GOT3 (cell line): ENCODE data around the gene NEO1.

ENCODE experiments used
- DNase-seq: peaks from one replicate; lab custom pipeline; 2025; ENCODE audit warnings: mixed read lengths; lab: John Stamatoyannopoulos, UW

Gene NEO1

DNA sequence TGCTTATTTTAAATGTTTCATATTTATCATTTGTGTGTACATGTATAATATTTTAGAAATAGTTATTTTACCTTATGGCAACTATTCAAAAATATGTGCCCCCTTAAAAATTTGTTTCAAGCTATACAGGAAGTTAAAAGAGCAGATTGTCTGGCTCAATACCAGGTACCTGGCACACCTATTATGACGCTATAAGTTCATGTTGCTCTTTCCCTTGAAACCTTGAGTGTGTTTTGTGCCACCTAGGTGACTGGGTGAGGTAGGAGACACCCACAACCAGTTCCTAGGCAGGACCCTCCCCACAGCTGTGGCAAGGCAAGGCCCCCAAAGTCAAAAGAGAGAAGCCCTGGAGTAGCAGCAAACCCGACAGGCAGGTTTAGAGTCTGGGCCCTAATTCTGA is 20.6 kb upstream of the NEO1 start:
- no peak for DNase-seq

DNA sequence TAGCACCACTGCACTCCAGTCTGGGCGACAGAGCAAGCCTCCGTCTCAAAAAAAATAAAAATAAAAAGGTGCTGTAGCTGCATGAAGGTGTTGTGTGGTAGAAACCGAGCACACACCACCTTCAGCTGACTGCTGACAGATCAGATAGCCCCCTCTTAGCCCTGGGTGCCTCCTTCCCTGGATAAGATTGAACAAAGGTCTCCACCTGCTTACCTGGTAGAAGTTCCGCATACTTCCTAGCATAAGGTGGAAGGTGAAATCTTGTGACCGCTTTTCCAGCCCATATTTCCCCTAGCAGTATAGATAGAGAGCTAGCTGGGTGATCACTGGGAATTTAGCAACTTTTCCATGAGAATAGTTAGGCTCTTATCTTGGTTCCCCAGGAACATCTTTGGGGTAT is 18.7 kb upstream of the NEO1 start:
- DNase-seq = no peak

DNA sequence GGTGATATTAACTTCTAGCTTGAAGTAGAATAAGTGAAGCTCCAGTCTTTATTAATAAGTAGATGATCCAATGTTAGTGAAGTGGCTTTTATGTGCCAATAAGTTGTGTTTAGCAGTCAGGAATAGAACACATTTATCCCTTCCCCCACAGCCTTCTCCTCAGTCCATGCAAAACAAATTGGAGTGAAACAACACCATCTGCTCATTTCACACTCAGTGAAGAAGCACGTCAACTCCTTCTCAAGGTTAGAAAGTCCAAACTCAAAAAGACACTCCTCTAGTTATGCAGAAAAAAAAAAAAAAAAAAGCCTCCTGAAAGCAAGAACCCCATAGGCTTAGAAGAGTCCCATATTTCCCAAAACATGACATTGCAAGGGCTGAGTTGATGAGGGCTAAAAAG is 18.0 kb upstream of the NEO1 start:
- DNase-seq = no peak

DNA sequence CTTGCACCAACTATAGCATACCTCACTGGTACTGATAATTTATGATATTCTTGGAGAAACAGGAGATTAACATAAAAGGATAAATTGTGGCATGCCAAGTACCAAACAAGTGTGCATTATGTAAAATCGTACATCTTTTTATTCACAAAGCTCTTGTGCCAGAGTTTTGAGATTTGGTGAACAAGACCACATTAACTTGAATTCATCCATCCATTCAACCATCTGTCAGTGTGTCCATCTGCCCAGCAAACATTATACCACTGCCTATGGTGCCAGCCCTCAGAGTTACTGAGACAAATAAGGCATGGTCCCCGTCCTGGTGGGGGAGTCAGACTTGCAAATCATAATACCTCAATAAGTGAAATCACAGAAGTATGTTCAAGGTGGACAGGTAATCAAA is 17.0 kb upstream of the NEO1 start:
- no peak for DNase-seq

DNA sequence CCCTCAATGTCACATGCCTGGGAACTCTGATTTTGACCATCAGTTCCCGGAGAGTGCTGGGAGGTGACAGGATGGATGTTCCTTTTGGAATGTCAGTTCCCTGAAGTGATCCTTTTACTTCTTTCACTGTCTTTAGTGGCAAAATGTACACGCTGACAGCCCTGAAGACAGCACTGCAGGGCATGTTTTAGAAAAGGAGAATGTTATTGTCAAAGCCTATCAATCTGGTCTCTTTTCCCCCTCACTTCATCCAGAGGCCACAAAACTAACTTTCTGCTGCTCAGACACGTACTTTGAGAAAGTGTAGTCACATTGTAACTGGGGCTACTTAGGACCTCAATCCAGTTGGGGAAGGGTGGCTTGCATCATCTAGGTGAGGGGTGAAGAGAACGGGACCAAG is 14.0 kb upstream of the NEO1 start:
- DNase-seq = no peak

DNA sequence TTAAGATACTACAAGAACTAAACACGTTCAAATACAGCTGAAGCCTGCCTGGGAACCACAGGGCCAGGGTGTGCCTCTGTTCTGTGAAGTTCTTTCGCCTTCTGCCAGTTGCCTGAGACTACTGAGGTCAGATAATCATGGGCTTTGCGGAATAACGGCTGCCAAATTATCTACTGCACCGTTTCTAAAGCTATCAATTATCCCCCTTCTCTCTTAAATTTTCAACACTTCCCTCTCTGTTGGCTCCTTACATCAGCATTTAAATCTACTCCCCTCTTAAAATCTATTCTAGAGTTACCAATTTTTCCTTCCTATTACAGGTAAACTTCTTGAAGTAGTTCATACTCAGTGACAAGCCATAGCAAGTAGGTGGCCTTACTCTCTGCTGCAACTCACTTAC is 6.2 kb upstream of the NEO1 start:
- no peak for DNase-seq

DNA sequence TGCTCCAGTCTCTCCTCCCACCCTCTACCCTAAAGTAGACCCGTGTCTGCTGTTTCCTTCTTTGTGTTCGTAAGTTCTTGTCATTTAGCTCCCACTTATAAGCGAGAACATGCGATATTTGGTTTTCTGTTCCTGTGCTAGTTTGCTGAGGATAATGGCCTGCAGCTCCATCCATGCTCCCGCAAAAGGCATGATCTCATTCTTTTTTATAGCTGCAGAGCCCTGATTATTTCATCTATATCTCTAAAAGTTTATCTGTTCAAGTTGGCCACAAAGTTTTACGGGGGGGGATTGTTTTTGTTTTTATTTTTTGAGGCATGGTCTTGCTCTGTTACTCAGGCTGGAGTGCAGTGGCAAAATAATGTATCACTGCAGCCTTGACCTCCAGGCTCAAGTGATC is 4.4 kb upstream of the NEO1 start:
- DNase-seq = no peak

DNA sequence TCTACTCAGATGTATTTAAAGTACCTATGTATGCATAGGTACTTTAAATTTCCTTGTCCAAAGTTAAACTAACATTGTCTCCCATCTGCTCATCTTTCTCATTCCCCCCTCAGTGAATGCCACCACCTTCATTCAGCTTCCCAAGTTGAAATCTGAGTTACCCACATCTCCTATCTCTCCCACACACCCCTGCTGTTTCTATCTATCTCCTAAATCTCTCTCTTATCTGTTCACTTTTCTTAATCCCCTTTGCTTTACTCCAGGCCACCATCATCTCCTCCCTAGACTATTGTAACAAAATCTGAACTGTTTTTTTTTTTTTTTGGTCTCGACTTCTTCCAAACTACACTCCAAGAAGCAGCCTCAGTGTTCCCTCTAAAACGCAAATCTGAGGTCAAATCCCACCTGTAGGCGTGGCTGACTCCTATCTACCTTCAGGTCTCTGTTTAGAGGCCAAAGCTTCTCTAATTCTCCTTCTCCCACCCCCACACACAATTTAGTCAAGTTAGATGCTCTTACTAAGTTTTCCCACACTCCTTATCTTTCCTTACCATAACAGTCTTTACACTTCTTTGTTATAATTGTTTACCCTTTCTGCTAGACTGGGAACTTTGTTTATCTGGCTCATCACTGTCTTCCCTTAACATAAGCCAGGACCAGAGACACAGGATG is 3.5 kb upstream of the NEO1 start:
- no peak for DNase-seq

DNA sequence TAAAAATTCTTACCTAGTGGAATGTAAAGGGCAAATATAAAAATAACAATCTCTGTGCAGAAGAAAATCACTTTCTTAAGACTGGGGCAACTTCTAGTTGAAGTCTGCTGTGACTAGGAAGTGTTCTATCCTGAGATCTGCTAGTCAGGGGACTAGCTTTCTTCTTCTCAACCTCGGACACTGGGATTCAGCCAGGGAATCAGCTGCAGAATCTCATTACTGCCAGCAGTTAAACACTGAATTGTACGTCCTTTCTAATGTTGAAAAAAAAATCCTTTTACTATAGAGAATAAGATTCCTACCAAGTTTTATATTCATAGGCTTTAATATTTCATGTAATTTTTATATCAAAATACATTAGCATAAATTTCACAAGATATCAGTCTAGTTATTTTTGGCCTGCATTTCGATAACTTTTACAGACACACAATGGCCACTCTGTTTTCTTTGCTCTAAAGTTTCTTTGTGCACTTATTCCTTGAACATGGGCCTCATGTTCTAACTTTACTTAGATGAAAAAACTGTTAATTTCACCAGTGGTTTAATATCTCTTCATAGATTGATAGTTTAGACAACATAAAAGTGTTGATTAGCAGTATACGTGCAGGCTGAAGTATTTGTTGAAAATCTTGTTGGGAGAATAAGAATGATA is 2.6 kb upstream of the NEO1 start:
- DNase-seq = no peak

DNA sequence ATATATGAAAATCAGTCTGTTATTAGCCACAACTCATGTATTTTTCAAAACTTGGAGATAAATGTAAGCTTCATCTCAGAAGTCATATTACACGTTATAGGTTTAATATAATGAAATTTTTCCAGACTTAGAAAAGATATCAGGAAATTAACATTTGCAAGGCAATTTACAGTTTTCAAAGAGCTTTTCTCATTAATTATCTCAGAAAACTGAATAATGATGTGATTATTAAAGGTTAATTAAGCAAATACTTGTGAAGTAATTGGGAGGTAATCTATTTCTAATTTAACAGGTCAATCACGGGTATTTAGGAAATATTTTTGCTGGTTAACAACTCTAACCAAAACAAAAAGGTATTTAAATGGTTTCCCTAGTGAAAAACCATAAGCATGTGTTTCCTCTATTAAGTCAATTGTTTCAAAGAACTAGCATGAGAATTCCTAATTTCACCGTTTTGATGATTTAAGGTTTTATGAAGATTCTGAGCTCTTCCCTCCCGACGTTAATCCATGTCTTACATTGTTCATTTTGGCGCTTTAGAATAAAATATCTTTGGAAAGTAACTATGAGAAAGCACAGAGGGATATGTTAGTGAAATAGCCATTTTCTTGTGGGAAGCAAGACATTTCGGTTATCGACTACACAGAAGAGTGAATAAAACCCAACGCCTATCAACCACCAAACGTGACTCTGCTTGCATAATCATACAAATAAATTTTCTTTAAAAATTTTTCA is 1.5 kb upstream of the NEO1 start:
- DNase-seq = no peak

DNA sequence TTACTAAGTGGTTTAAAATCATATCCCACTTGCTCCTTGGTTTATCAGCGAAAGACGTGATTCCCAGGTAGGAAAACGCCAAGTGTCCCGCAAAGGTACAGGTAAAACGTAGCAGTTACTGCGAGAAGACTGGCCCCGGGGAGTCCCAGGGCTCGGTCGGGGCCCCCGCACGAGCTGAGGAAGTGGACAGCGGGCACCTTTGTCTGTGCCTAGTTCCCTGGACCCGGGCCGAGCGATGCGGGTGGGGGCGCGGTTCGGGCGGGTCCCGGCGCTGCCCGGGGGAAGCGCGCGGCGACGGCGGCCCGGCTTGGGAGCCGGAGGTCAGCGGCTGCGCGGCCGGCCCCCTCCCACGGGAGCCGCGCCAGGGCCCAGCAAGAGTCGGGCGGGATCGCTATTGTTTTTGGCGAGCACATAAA is 864 bp upstream of the NEO1 start:
- no peak for DNase-seq

DNA sequence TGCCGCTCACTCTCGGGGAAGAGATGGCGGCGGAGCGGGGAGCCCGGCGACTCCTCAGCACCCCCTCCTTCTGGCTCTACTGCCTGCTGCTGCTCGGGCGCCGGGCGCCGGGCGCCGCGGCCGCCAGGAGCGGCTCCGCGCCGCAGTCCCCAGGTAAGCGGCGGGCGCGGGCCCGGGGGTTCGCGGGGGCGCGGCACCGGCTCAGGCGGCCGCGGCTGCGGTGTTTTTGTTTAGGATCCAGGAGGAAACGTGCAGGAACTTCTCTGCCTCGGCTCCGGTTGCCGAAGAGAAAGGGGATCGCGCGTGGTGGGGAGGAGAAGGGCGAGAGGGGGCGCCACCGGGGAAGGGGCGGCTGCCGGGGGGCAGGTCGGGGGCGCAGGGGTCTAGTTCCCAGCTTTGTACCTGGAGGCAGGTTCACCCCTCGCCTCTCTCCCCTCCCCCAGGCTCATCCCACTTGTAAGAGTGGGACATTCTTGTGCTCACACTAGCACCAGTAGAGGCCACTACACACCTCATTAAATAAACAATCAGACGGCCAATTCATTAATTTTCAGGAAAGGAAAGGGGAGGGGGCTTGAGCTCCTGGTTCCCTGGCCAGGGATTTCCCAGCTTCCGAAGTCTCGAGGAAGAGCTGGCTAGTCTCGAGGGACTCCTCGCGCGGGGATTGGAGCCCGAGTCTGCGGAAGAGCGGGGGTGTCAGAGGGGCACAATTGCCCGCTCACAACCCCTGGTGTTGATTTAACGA is 562 bp downstream of the NEO1 start:
- DNase-seq = no peak

DNA sequence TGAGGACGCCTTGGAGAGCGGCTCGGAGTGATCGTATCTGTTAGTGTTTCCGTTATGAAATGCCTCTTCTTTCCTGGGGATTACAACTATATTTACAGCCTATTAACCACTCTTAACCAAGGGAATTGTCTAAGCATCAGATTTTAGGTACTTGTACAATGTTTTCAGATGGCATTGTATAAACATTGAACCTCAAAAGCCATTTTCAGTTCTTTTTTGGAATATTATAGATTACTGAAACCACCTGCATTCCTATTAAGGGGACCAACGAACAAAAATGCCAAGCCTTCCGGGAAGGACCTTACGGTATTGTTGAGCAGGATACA is 1.1 kb downstream of the NEO1 start:
- DNase-seq = no peak

DNA sequence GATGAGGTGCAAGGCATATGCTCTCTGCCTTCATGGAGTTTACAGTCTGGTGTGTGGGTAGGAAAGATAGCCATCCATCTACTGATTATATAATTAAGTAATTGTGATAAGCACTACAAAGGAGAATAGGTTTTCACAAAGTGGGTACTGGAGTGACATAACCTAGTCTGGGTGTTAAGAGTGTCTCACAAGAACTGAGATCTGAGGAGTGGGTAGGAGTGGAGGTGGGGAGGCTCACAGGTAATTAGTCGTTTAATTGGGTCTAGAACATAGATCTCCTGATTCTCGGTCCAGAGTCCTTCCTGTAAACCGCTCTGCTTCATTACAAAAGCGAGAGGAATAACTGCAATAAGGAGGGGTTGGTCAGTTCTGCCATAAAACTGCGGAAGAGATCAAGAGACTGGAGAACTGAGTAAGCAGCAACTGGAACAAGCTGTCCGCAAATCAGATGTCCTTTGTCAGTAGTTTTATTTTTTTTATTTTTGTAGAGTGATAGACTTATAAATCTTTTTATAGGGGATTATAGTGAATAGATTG is 2.2 kb downstream of the NEO1 start:
- DNase-seq = no peak

DNA sequence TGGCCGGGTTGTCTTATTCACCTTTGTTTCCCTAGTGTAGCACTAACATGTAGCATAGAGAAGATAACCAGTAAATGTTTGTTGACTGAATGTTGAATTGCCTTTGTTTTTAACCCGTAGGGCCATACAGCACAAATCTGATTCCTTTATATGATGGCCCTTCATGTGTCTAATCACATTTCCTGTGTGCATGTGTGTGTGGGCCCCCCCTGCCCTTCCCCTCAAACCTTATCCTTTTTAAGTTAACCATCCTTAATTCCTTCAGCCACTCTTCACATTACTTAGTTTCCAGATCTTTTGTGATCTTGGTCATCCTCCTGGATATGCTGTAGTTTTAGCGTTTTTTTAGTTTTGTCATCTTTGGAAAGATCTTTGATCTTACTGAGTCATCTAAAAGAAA is 4.2 kb downstream of the NEO1 start:
- no peak for DNase-seq

DNA sequence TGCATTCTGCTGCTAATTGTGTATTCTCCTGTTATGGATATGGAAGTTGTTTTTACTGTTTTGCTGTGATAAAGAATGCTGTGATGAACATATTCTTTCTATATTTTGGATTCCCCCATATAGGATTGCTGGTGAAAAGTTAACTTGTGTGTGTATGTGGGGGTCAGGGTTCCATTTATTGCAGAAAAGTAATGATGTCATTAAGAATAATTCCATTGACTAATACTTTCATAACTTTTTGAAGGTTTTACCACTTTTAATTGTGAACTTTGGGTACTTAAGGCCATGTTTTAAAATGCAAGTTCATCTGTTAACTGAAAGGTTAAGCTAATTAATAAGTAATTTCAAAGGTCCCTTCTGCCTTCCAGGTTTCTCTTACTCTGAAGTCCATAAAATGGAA is 6.2 kb downstream of the NEO1 start:
- DNase-seq = no peak

DNA sequence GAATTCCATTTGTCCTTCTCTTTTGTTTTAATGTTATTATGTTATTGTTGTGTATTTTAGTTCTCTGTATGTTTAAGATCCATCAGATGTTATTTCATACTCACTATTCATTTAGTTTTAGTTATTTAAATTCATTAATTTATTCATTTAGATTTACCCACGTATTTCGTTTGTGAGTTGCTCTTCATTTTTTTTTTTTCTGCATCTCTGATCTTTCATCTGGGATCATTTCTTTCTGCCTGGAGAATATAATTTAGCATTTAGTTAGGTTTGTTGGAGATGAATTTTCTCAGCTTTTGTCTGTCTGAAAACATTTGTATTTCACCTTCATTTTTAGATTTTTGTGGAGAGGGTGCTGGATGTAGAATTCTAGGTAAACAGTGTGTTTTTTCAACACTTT is 12.9 kb downstream of the NEO1 start:
- no peak for DNase-seq

DNA sequence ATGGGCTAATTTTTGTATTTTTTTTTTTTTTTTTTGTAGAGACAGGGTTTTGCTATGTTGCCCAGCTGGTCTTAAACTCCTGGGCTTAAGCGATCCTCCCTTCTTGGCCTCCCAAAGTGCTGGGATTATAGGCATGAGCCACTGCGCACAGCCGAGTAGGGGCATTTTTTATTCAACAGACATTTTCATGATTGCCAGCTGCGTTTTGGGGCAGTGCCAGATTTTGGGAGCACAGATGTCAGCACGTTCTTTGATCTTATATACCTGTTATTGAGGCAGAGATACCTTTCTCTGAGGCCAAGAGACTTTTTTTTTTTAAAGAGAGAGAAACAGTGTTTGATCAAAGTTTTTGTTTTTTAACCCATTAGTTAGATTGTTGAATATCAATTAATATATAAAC is 16.8 kb downstream of the NEO1 start:
- DNase-seq = no peak

DNA sequence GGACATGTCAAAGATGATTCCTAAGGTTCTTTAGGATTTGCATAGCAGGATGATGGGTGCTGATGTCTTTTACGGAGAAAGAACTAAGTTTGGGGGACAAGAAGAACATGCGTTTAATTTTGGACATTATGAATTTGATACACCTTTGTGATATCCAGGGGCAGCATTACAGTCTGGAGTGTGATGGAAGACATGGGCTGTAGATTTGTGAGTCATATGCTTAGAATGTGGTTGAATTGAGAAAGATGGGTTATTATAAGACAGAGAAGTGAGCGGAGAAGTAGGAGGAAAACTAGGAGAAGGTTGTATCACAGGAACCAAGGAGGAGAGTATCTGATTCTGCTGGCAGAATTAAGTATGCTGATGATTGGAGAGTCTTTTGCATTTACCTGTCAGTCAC is 20.6 kb downstream of the NEO1 start:
- no peak for DNase-seq

DNA sequence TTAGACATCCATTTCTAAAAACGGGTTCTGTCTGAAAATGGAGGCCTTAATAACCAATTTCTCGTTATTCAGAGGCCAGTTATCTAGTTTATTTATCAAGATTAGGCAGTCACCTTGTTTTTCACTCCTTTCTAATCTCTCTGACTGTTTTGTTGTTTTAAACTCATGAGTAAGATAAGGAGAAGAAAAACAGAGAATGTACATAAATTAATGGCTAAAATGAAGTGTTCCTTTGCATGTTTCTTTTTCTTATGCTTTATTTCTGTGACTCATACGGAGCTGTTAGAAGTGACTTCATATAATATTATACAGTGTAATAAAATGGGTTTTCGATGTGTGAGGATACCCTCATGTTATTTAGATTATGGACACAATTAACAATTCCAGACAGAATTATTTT is 22.0 kb downstream of the NEO1 start:
- no peak for DNase-seq

DNA sequence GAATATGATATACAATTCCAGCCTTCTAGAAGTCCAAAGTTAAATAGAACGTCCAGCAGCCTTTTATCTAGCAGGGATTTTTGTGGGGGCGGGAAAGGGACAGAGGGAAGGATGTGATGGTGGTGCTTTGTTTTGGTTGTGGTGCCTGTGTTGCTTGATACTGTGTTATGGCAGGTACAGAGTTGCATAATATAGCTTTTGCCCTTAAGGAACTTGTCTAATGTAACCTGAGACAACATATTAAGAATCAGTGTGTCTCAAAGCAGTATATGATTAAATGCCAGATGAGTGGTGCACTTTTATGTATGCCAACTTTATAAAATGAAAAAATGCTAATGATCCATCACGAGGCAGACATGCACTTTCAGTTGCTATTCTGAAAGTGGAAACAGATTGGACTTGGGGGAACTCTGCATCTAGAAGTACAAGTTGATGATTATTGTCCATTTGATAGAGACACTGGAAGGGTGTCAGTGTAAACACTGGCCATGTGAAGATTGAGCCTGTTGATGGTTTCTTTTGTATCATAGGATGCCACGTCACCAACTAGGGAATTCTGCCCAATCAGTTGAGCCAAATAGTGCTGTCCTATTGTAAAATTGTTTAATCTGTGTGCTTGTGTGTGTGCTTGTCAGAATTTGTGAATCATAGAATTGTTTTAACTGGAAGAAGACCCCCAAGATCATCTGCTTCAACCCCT is 23.0 kb downstream of the NEO1 start:
- no peak for DNase-seq

DNA sequence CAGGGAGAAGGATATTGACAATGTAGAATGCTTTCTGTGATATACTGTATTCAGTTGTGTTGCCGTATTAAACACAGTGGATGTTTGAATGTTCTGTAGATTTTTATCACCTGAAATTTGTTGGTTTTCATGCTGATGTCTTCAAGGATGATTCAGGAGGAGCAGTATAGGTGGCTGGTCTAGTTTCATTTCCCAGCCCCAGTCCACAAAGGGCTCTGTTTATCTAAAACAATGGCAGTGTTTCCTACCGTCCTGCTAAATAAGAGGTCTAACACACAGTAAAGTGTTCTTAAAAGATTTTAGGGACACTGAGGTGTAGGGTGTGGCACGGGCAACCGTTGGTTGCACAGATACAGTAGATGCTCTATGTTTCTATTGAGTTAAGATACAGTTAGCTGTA is 26.0 kb downstream of the NEO1 start:
- DNase-seq = no peak
